DMS153 (cell line): ENCODE data around the gene PSMA2.
A peak's percentile ranks its signal among the peaks of the same experiment; 100 is the strongest.
"Not testable (repeated sequence)": the region's sequence is repeated elsewhere in the genome, so short reads cannot be mapped to it uniquely, and the experiment has no call there.

ENCODE experiments used
- DNase-seq: peaks from one replicate; lab custom pipeline; 2025; lab: John Stamatoyannopoulos, UW

Gene PSMA2

DNA sequence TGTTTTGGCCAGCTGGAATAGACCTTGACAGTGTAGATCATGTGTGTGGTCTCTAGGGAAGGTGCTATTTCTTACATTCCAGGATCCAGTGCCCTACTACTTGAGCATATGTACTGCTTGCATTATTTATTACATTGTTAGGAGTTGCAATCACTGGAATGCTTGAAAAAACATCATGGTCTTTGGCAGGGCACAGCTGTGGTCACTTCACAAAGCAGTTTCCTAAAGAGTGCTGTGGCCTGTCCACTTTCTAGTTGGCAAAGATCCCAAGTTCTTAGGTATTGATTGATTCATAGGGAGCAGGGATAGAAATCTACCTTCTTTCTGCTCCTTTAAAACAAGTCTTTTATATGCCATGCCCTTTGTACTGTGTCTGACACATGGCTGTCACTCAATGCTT is 24.7 kb downstream of the PSMA2 start:
- DNase-seq: no peak

DNA sequence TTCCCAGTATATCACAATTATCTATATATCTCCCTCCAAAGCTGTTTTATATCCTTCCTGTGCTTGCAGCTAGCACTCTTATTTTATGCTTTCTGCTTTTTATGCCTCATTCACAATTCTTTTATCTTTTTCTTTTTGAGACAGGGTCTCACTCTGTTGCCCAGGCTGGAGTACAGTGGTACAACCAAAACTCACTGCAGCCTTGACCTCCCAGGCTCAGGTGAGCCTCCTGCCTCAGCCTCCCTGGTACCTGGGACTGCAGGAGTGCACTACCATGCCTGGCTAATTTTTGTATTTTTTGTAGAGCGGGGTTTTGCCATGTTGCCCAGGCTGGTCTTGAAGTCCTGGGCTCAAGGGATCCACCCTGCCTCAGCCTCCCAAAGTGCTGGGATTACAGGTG is 25.8 kb downstream of the PSMA2 start:
- DNase-seq: no peak

DNA sequence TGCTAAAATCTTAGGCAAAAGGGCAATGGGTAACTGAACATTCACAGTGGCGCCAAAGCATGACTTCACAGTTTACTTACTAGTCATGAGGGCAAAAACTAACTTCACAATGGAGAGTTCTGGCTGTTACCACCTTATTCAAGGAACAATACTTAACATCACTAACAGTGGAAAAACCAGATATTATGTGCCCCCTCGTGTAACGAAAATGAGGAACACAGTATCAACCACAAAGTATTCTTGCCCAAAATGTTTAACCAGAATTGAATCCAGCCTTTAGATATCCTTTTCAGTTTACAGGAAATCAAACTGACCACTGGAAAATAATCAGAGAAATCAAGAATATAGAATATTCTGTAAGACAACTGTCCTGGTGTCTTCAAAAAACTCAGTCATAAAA is 29.6 kb downstream of the PSMA2 start:
- no peak for DNase-seq

DNA sequence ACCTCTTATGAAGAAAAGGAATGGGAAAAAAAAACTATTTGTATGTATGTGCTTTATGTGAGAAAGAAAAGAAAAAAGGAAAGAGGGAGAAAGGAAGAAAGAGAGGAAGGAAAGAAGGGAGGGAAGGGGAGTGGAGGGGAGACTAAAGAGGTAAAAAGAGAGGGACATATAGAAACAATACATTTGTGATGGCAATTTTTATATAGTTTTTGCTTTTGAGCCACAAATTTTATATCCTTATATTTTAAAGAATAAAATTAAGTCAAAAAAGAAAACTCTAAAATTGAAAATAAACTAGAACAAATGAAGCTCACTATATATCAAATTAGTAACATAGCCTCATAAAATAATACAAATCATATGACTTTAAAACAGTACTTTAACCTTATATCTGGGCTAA is 31.1 kb downstream of the PSMA2 start:
- DNase-seq: no peak

DNA sequence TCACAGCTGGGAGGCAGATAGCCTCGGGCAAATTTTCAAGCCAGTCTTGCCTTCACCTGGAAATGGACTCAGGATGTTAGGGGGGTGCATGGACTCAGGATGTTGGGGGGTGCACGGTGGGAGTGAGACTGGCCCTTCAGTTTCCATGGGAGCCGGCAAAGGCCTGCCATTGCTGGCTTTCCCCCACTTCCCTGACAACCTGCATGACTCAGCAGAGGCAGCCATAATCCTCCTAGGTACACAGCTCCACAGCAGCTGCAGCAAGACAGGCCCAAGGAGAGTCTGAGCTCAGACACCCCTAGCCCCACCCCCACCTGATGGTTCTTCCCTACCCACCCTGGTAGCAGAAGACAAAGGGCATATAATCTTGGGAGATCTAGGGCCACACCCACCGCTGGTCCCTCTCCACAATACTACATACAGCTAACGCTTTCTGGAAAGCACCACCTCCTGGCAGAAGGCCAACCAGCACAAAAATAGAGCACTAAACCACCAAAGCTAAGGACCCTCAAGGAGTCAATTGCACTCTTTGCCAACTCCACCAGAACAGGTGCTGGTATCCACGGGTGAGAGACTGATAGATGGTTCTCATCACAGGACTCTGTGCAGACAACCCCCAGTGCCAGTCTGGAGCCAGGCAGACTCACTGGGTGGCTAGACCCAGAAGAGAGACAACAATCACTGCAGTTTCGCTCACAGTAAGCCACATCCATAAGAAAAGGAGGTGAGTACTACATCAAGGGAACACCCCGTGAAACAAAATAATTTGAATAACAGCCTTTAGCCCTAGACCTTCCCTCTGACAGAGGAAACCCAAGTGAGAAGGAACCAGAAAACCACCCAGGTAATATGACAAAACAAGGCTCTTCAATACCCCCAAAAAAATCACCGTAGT is 38.4 kb downstream of the PSMA2 start:
- DNase-seq: no peak

DNA sequence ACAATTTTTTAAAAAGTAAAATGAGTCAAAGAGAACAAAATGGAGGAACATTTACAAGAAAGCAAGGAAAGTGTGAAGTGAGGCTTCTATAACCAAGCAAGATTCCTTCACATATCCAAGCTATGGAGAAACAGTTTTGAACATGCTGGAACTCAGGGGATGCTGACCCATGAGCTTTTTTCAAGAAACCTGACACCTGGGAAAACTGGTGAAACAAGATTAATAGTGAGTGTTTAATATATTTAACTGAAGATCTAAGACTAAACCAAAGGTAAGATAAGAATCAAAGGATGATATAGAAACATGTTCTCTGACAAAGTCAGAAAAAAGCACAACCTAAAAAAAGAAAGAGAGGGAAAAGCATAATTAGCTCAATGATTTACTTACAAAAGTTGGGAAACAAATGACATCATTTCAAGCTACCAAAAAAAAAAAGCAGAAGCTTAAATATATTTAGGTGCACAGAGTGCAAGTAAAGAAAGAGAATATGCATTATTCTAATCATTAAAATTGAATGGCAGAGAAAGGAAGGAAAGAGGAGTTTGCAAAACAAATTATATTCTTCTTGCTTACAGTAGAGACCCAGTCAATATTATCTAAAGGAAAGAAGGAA is 45.0 kb downstream of the PSMA2 start:
- DNase-seq: no peak

DNA sequence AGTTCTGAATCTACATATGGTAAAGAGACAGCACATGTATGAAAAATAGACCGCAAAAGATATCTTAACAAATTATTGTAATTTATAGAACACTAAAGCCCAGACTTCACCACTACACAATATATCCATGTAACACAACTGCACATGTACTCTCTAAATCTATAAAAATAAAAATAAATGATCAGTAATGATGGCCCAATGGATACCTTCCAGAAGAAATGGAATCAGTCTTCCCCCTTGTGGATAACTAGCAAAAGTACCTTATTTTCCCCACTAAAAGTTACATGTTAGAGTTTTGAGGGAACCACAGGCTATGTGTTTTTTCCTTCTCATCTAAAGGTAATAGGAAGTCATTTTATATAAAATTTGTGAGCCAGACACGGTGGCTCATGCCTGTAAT is 45.8 kb downstream of the PSMA2 start:
- no peak for DNase-seq

DNA sequence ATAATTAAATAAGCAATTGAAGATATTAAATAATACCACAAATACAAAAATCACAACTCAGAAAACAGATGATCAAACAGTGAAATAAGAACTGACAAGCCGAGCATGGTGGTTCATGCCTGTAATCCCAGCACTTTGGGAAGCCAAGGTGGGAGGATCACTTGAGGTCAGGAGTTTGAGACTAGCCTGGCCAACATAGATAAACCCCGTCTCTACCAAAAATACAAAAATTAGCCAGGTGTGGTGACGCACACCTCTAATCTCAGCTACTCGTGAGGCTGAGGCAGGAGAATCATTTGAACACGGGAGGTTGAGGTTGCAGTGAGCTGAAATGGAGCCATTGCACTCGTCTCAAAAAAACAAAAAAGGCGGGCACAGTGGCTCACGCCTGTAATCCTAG is 46.8 kb downstream of the PSMA2 start:
- DNase-seq: not testable (repeated sequence)

DNA sequence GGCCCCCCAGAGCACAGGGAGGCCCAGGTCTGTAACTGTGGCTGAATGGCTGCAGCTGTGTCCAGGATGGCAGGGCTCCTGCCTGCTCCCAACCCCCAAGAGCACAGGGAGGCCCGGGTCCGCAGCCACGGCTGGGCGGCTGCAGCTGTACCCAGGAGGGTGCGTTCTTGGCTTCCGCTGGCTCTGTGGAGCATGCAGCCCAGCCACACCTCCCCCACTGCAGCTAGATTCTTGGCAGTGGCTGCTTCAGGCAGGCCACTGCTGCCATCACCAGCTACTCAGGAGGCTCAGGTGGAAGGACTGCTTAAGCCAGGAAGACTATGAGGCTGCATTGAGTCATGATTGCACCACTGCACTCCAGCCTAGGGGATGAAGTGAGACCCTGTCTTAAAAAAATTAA is 48.0 kb downstream of the PSMA2 start:
- no peak for DNase-seq

DNA sequence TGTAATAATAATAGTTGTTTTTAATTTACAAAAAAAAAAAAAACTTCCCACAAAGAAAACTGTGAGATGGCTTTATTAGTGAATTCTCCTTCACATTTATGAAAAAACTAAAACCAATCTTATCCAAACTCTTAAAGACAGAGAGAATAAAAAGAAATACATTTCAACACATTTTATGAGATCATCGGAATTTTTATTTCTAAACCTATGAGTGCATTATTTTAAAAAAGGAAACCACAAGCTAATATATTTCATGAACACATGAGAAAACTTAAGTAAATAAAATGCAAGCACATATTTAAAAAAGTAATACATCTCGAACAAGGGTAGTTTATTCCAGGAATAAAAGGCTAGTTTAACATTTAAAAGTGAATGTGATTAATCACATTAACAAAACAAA is 51.6 kb downstream of the PSMA2 start:
- DNase-seq: no peak

DNA sequence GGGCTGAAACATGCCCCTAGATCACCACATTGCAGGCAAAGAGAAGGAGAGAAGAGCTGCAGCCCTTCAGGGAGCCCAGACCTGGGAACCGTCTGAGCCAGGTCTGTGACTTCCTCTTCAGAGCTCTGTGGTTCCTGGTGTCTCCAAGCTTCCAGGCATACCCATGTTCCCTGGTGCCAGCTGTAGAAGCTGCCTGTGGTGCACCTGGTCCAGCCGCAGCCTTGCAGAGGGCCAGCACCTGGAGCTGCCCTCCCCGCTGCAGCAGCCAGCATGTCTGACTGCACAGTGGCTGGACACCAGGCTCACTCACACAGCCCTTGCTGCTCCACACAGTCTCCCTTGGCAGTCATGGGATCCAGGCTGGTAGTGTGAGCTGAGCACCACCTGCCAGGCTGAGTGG is 53.7 kb downstream of the PSMA2 start:
- DNase-seq: no peak

DNA sequence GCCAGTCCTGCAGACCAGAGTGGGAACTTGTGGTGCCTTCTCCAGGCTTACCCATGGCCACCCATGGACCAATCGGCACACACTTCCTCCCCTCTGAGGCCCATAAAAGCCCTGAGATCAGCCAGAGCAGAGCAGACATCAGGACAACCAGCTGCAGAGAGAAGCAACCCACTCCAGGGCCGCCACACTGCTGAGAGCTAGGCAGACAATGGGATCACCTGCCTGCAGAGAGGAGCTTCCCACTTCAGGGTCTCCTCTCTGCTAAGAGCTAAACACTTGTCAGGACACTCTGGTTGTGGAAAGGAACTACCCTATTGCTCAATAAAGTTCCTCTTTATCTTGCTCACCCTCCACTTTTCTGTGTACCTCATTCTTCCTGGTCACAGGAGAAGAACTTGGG is 54.1 kb downstream of the PSMA2 start:
- no peak for DNase-seq

DNA sequence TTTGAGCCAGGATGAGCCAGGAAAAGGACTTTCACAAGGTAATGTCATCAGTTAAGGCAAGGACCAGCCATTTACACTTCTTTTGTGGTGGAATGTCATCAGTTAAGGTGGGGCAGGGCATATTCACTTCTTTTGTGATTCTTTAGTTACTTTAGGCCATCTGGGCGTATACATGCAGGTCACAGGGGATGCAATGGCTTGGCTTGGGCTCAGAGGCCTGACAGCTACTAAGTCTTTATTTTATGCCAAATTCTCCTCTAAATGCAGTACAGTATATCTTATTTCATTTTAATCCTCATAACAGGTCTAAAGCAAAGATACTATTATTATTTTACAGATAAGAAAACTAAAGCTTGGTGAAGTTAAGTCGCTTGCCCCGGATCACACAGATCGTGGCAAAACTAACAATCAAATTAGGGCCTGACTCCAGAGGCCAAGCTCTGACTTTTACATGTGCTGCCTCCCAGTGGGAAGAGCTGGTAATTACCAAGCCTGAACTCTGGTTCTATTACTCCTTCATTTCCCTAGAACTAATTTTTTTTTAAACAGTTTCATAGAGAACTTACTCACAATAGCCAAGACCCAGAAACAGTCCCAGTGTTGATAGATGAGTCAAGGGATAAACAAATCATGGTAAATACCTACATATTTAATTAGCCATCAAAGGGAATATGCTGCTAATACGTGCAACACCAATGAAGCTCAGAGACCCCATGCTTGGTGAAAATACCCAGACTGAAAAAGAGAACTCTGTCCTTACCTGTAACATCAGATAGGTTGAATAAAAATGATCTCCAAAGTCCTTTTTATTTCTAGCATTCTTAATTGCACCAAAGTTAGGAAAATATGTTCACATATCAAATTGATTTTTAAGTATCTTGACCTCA is 55.5 kb downstream of the PSMA2 start:
- DNase-seq: peak; percentile 14

DNA sequence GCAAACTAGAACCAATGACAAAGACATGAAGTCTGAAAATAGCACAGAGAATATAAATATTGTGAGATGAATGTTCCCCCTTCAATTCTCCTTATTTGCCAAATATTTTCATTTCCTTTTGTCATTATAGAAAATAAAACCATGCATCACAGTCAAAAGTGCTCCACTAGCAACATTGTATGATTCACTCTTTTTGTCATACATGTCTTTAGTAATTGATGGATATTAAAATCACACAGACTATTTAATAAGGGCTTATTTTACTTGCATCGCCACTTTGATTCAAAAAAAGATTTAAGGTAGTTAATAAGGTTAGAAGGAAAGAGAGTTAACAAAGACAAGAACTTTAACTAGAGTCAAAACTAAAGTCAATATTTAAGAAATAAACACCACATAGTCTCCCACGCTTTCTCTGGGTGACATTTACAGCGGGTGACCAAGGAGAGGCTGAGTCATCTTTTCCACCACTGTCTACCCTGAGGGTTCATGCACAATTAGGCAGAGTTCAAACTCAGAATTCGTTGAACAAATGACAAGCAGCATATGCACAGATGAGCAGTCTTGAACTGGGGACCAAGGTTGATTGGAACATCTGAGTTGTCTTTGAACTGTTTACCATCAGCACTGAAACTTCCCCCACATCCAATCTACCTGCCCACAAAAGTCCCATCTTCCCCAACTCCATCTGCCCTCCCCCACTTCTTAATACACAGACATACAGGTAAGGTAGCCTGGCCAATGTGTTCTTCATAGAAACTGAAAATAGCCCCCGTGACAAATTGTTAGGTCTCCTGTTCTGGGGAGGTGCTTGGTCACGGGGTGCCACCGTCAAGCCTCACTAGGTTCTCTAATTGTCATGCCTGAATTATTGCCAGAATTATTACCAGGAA is 62.6 kb downstream of the PSMA2 start:
- no peak for DNase-seq

DNA sequence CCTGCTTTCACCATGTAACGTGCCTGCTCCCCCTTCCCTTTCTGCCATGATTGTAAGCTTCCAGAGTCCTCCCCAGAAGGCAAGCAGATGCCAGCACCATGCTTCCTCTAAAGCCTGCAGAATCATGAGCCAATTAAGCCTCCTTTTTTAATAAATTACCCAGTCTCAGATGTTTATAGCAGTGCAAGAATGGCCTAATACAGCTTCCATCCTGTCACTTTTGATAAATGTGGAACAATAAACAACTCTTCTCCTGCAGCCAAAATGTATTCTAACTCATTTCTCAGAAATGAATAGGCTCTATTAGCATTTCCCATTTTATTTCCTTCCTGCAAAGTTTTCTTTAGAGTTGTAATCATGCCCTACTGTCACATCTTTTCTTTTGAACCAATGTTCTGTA is 63.5 kb downstream of the PSMA2 start:
- DNase-seq: no peak
